Vagina (tissue), 2 donors: Measurements from ENCODE around the gene ST6GALNAC5. TPM values are rescaled to one million over a fixed set of nuclear protein-coding genes. Genes with fewer than 3 reads are reported as not detected.

Experiments
- DNase-seq, 2 donors: peaks; one replicate each; pipeline ENCODE4 v3.0.0-alpha.2; 2017; ENCODE audit errors: extremely low spot score in 2 of 2
- H3K27ac ChIP-seq: fragments of 200-600 bp; sonication (generic); one replicate; pipeline ENCODE4 v1.5.1; 2019
- H3K27me3 ChIP-seq: fragments of 200-600 bp; sonication (generic); one replicate; pipeline ENCODE4 v1.5.1; 2019
- H3K36me3 ChIP-seq, 2 donors: fragments of 200-600 bp; sonication (generic); one replicate each; pipeline ENCODE4 v1.5.1; 2017 to 2019
- H3K4me1 ChIP-seq: fragments of 200-600 bp; sonication (generic); one replicate; pipeline ENCODE4 v1.5.1; 2019
- H3K4me3 ChIP-seq, 2 donors: fragments of 200-600 bp; sonication (generic); 1 replicate in 1 of 2; 2 replicates in 1 of 2; pipeline ENCODE4 v1.5.1; 2016 to 2019
- H3K9me3 ChIP-seq: fragments of 200-600 bp; sonication (generic); one replicate; pipeline ENCODE4 v1.5.1; 2019
- CTCF ChIP-seq, 3 experiments: fragments of 450-650 bp in 2 of 3; fragments of 200-600 bp in 1 of 3; sonication (generic) in 1 of 3; IDR thresholded peaks; one replicate each; pipeline ENCODE4 v1.5.1; 2017 to 2019; ENCODE audit warnings: antibody characterized with exemption in 3 of 3, mild to moderate bottlenecking in 2 of 3, moderate library complexity in 2 of 3
- POLR2A ChIP-seq, 2 donors: fragments of 450-650 bp; IDR thresholded peaks; one replicate each; pipeline ENCODE4 v1.6.1; 2017; ENCODE audit warnings: antibody characterized with exemption in 2 of 2, mild to moderate bottlenecking in 2 of 2, moderate library complexity in 2 of 2
- POLR2AphosphoS5 ChIP-seq, 2 donors: sonication (generic); formaldehyde crosslinking; IDR thresholded peaks; one replicate each; pipeline ENCODE4 v1.9.0; 2017; ENCODE audit warnings: antibody characterized with exemption in 2 of 2, mild to moderate bottlenecking in 2 of 2, low read depth in 1 of 2; ENCODE audit not compliant: insufficient read depth in 1 of 2
- intact Hi-C: fragments of 100-400 bp; cut with DNase I; formaldehyde crosslinking; loops from one replicate; pipeline ENCODE4 v1.15.1; 2023
- total RNA-seq: library from RNA; depleted of rRNA; stranded (reverse); fragments of >200 nt; gene quantifications from one replicate; pipeline ENCODE4 v1.2.3, GENCODE V29; 2016

ST6GALNAC5 gene
- total RNA-seq, 1 donor from 2014 or later = 9.6 TPM

DNA sequence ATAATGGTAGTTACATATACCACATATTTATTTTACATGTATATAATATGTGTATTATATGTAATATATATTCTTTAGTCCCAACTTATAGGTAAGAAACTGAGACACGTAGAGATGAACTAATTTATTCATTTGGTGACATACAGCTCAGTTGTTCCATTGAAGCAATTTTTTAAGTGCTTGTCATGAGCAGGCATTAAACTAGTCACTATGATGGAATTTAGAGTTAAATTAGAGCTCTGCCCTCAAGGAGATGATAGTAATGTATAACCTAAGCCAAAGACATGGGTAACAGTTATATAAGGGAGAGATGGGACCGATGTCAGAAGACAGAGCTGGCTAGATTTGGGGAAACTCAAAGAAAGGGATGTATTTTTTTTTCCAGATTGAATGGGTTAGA lies 83.0 kb downstream of the ST6GALNAC5 start:
- Histone ChIP-seq H3K27ac (no peak overlapping the region), H3K9me3 (no peaks in the 10 kb centered on the region), H3K27me3 (no peaks in the 10 kb centered on the region), H3K4me3 (no peak overlapping the region), H3K36me3 (no peaks in the 10 kb centered on the region), H3K4me1 (no peaks in the 10 kb centered on the region)
- TF ChIP-seq POLR2AphosphoS5 (IDR thresholded peaks at IDR 0.05; ENCODE audit: insufficient read depth in 1 of 2, low read depth in 1 of 2) (no peak), CTCF (IDR thresholded peaks at IDR 0.05) (no peak), POLR2A (IDR thresholded peaks at IDR 0.05) (no peak)
- intact Hi-C loops = no loop called here
- no peak for DNase-seq

DNA sequence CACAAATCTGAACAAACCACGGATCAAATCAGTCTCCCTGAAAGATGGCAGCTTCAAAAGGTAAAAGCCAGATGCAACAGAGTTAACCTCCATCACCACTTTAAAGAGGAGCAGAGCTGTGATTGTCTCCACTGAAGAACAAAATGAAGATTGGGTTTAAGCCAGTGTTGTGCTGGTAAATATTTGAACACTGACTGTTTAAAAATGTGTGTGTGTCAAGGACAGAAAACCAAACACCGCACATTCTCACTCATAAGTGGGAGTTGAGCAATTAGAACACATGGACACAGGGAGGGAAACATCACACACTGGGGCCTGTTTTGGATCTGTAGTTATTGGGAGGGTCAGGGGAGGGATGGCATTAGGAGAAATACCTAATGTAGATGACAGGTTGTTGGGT lies 83.9 kb downstream of the ST6GALNAC5 start:
- Histone ChIP-seq H3K27me3 (no peaks in the 10 kb centered on the region), H3K27ac (no peak overlapping the region), H3K36me3 (no peaks in the 10 kb centered on the region), H3K4me1 (no peaks in the 10 kb centered on the region), H3K9me3 (no peaks in the 10 kb centered on the region), H3K4me3 (no peak overlapping the region)
- intact Hi-C loops = no loop called here
- DNase-seq = no peak
- TF ChIP-seq POLR2AphosphoS5 (IDR thresholded peaks at IDR 0.05; ENCODE audit: insufficient read depth in 1 of 2, low read depth in 1 of 2) = no peak

DNA sequence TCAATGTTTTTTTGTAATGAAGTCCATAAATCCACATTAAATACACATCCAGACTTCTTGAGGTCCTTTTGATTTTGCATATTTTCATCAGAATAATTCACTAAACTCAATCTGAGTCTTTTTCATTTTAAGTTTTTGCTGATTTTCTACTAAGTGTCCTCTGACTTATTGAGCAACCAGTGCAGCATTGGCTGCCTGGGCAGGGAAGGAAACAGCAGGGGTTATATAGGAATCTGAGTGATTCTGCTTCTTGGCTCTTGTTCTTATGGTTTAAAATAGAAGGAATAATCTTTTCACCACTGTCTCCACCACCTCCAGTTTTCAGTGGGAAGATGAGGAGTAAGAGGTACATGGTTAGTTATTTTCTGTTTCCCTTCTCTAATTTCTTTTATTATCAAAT lies 88.4 kb downstream of the ST6GALNAC5 start:
- Histone ChIP-seq H3K27ac (no peak overlapping the region), H3K9me3 (no peaks in the 10 kb centered on the region), H3K4me1 (no peaks in the 10 kb centered on the region), H3K36me3 (no peaks in the 10 kb centered on the region), H3K27me3 (no peaks in the 10 kb centered on the region), H3K4me3 (no peak overlapping the region)
- no peak for TF ChIP-seq POLR2AphosphoS5 (IDR thresholded peaks at IDR 0.05; ENCODE audit: insufficient read depth in 1 of 2, low read depth in 1 of 2)
- intact Hi-C loops = no loop called here
- DNase-seq = no peak

DNA sequence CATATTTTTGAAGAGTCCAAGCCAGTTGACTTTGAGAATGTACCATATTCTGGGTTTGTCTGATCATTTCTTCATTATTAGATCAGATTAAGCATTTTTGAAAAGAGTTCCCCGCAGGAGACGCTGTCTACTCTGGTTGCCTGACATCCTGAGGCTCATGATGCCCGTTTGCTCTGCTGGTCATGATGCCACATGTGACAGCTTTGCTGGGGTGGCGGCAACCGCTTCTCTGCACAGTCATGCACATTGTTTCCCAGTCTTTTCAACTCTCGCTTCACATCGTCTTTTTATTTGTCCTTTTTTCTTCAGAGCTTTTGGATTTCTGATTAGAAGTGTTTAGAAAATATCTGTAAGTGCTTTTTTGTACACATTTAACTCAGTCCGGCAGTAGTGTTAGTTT lies 90.7 kb downstream of the ST6GALNAC5 start:
- Histone ChIP-seq H3K4me3 (no peak overlapping the region), H3K27me3 (no peaks in the 10 kb centered on the region), H3K36me3 (no peaks in the 10 kb centered on the region), H3K9me3 (no peaks in the 10 kb centered on the region), H3K27ac (no peak overlapping the region), H3K4me1 (no peaks in the 10 kb centered on the region)
- intact Hi-C loops = no loop called here
- DNase-seq = no peak
- no peak for TF ChIP-seq CTCF (IDR thresholded peaks at IDR 0.05)
- TF ChIP-seq POLR2AphosphoS5 (IDR thresholded peaks at IDR 0.05; ENCODE audit: insufficient read depth in 1 of 2, low read depth in 1 of 2) = no peak
- TF ChIP-seq POLR2A (IDR thresholded peaks at IDR 0.05) = no peak

DNA sequence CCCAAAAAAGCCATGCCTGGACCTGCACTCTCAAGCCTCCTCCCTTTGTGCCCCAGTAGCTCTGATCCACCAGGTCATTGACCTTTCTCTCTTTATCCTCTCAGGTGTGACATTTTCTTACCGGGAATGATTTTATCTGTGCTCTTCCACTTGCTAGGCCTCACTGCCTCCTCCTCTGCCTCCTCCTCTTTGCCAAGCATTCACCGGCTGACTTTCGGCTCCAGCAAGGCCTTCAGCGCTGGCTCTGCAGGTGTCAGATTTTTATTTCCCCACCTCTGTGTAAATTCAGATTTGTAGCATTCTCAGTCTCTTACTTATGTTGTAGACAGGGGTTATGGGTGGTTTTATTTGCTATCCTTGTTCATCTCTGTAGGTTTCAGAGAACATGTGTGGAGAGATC lies 91.5 kb downstream of the ST6GALNAC5 start:
- intact Hi-C loops = no loop called here
- Histone ChIP-seq H3K4me3 (no peak overlapping the region), H3K4me1 (no peaks in the 10 kb centered on the region), H3K9me3 (no peaks in the 10 kb centered on the region), H3K27me3 (no peaks in the 10 kb centered on the region), H3K27ac (no peak overlapping the region), H3K36me3 (no peaks in the 10 kb centered on the region)
- TF ChIP-seq POLR2A (IDR thresholded peaks at IDR 0.05) = no peak
- TF ChIP-seq POLR2AphosphoS5 (IDR thresholded peaks at IDR 0.05; ENCODE audit: insufficient read depth in 1 of 2, low read depth in 1 of 2) = no peak
- no peak for TF ChIP-seq CTCF (IDR thresholded peaks at IDR 0.05)
- no peak for DNase-seq

DNA sequence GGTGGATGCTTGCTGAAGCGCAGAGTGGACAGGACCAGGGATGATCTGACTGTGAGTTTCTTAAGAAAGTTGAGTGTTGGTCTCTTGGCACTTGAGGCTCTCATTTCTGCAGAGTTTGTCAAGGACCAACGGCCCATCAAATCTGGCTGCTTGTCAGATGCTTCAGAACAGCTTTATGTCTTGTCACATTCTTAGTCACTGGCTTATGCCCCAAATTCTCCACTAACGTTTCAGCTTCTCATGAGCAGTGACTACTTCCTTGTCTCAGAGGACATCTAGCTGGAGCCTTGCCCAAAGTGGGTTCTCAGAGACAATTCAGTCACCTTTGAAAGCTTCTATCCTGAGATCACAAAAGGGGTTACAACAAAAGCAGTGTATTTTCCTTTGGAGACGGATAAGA lies 92.3 kb downstream of the ST6GALNAC5 start:
- H3K27ac ChIP-seq = no peak overlapping the region
- no peaks in the 10 kb centered on the region for H3K27me3 ChIP-seq
- DNase-seq = no peak
- H3K4me1 ChIP-seq = no peaks in the 10 kb centered on the region
- H3K36me3 ChIP-seq = no peaks in the 10 kb centered on the region
- H3K4me3 ChIP-seq = no peak overlapping the region
- TF ChIP-seq POLR2AphosphoS5 (IDR thresholded peaks at IDR 0.05; ENCODE audit: insufficient read depth in 1 of 2, low read depth in 1 of 2) (no peak), POLR2A (IDR thresholded peaks at IDR 0.05) (no peak), CTCF (IDR thresholded peaks at IDR 0.05) (no peak)
- intact Hi-C loops = no loop called here
- H3K9me3 ChIP-seq = no peaks in the 10 kb centered on the region
